GM19240 (cell line): ENCODE data around the gene HNRNPH2.

Source experiments
- DNase-seq: peaks from one replicate; pipeline ENCODE4 v3.0.0; 2011; ENCODE audit warnings: low spot score; ENCODE audit not compliant: insufficient read length

Gene HNRNPH2, protein sequence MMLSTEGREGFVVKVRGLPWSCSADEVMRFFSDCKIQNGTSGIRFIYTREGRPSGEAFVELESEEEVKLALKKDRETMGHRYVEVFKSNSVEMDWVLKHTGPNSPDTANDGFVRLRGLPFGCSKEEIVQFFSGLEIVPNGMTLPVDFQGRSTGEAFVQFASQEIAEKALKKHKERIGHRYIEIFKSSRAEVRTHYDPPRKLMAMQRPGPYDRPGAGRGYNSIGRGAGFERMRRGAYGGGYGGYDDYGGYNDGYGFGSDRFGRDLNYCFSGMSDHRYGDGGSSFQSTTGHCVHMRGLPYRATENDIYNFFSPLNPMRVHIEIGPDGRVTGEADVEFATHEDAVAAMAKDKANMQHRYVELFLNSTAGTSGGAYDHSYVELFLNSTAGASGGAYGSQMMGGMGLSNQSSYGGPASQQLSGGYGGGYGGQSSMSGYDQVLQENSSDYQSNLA

GRCh38 chrX:101407748-101408531 lies at the start of gene HNRNPH2, which contains the start of gene GLA:
HNRNPH2 (plus strand) TSS chrX:101408222; CDS start chrX:101411989, 3,767 bp downstream.
GLA (minus strand) TSS chrX:101407925; CDS start chrX:101407903, 22 bp downstream.
- DNase-seq = no peak

- no peak for DNase-seq
Measured at GRCh38 chrX:101359966-101360365, 48.1 kb upstream of the HNRNPH2 start.

- DNase-seq = no peak
Measured at GRCh38 chrX:101360390-101360789, 47.6 kb upstream of the HNRNPH2 start.

DNA sequence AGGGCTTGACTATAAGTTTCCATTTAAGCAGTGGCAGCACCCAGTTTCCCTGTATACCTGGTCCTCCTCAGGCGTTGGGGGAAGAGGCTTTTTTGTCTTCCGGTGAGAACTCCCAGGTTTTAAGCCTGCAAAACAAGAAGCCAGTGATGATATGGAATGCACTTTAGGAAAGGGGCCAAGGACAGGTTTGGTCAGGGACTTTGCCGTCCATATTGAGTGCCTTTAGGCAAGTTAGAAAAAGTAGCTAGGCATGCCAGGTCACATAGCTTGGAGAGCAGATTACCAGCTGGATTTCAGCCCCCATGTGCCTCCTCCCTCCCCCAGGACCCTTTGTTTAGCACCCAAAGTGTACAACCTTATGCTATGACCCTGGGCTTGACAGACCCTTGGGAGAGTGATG lies 45.9 kb upstream of the HNRNPH2 start:
- DNase-seq = no peak

- DNase-seq = no peak
Measured at GRCh38 chrX:101362757-101363156, 45.3 kb upstream of the HNRNPH2 start.

DNA sequence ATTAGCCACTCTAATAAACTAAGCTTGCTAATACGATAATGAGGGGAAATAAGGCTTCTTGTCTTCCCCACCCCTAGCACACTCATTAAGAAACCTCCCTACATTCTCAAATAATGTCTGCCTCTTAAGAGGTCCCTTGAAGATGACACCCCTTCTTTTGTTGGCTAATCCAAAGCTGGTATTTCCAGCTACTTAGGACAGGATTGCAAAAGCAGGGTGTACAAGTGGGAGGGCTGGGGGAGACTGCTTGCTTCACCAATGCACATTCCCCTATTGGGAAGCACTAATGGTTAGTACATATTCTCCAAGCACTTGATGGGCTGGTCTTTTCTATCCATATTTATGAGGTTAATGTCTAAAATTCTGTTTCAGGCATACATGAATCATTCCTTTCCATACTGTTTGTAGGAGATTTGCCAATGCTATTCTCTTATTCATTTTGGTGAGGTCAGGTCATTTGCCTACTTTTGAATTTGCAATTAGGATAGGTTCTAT lies 42.7 kb upstream of the HNRNPH2 start:
- no peak for DNase-seq

- no peak for DNase-seq
Measured at GRCh38 chrX:101368800-101369199, 39.2 kb upstream of the HNRNPH2 start.

- no peak for DNase-seq
Measured at GRCh38 chrX:101369687-101370086, 38.3 kb upstream of the HNRNPH2 start.

DNA sequence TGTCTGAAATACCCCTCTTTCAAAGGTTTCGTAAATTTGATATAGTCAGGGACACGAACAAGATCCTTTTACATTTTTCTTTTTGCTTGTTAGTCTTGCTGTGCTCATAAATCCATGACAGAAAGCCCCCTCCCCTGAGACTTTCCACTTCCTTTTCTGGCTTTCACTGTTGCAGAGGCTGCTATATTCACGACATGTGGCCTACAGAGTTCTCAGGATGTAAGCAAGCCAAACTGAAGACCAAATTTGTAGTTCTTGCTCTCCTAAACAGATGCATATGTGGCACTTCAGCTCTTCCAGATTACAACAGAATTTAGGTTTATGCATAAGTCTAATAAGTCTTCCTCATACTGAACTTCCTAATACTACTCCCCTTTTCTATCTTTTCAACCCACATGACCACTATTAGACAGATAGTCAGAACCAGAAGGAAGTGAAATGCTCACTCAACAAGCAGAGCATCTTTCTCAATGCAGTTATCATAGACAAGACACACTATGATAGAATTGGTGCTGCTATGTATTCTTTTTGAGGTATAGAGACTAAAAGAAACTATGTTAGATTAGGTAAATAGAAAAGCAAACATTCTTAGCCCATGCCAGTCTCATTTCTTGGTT lies 37.0 kb upstream of the HNRNPH2 start:
- no peak for DNase-seq

GRCh38 chrX:101377547-101377946 lies 30.5 kb upstream of the HNRNPH2 start:
- DNase-seq = no peak

DNA sequence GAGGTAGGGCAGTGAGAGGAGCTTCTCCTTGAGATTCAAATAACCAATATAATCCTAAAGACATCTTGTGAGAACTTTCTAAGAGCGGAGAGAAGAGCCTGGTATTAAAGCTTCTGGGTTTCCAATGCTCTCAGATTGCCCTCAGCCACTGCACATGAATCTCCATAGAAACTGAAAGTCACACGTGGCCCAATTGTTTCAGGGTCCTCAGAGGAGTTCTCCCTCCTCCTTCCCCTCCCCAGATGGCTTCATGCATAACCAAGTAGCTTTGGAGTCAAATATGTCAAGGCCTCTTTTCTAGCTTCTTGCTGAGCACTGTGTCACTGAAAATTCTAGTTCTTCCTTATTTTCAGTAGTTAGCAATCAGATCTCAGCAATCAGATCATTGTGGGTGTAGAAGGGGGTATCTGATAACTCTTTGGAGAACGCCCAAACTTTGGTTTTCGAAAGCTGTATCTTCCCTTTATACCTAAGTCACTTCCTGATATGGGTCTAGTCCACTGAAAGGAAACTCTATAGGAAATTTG lies 24.3 kb upstream of the HNRNPH2 start:
- no peak for DNase-seq

DNA sequence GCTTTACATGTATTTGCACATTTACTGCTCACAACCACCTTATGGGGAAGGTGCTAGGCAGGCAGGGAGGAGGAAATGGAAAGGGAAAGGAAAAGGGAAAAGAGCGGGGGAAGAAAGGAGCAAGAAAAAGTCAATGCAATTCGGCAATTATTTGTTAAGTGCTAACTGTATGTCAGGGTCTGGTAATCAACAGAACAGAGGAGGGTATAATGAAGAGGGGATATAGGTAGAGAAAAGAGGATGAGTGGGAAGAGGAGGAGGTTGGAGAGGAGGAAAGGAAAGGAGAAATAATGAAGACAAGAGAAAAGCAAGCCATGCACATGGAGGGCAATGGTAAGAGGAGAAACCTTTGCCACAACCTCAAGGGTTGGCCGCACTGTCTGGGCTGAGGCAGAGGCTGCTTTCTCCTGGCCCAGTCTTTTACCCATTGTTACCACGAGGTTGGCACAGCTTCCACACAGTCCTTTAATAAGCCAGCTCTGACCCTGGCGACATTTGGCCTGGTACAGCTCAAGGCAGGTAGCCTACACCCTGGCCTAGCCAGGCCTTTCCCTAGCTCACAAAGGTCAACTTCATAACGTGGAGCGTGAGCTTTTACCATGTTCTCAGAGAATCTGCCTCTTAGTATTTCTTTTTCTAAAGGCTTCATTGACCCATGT lies 22.9 kb upstream of the HNRNPH2 start:
- DNase-seq = no peak

- DNase-seq = no peak
Measured at GRCh38 chrX:101385795-101386541, 22.1 kb upstream of the HNRNPH2 start, which contains the start of gene BTK. BTK (minus strand) TSS chrX:101386191; CDS start chrX:101375284, 10,907 bp downstream.

GRCh38 chrX:101386542-101386885 lies 21.5 kb upstream of the HNRNPH2 start:
- DNase-seq = no peak

DNA sequence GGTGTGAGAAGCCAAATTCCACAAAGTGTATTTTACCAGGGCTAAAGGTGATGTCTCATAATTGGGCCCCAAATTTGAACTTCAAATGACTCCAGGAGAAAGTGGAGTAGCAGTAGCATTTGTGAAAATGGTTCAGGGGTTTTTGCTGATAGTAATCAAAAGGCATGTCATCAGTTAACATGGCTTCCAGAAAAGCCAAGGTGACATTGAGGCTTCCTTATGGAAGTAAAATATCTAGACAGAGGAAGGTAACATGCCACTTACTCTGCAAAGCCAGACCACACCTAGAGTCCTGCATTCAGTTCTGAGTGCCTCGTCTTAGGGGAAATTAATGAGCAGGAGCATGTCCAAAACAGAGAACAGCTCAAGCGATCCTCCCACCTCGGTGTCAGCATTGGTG lies 19.4 kb upstream of the HNRNPH2 start:
- DNase-seq = no peak

DNA sequence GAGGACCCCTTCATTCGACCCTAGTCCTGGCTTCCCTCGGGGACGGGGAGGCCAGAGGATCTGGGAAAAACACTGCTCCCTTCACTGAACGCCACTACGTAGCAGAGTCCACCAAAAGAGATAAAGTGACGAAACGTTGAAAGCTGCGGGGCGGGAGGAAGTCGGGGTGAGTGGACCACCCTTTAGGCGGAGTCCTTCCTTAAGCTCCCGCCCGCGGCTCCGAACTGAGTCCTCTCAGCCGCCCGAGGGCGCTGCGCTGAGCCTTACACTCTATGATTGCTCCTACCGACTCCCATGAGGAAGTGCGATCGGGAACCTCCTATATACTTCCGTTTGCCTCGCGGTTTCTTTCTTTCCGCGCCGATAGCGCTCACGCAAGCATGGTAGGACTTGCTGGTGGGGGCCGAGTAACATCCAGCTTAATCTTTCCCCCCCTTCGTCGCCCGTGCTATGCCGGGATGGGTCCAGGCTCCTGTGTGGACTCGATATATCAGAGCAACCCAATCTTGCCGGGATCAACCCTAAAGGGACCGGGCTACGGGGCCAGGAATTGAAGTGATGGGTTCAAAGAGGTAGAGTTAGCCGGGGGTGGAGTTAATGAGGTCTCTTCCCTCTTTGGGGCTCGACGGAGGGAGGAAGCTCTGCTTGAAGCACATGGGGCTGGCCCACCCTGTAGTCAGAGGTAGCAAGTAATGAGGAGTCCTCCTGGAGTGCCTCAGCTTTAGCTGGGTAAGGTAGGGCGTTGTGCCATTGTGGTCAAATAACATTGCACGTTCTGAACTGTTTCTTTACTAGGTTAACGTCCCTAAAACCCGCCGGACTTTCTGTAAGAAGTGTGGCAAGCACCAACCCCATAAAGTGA lies 17.1 kb upstream of the HNRNPH2 start, which contains the start of gene RPL36A:
Gene RPL36A (plus strand): TSS at position 348 of the 862 bp plus-strand sequence. CDS start 33 bp downstream, at position 381.
- DNase-seq = no peak

GRCh38 chrX:101391831-101392230 lies 16.2 kb upstream of the HNRNPH2 start:
- no peak for DNase-seq

DNA sequence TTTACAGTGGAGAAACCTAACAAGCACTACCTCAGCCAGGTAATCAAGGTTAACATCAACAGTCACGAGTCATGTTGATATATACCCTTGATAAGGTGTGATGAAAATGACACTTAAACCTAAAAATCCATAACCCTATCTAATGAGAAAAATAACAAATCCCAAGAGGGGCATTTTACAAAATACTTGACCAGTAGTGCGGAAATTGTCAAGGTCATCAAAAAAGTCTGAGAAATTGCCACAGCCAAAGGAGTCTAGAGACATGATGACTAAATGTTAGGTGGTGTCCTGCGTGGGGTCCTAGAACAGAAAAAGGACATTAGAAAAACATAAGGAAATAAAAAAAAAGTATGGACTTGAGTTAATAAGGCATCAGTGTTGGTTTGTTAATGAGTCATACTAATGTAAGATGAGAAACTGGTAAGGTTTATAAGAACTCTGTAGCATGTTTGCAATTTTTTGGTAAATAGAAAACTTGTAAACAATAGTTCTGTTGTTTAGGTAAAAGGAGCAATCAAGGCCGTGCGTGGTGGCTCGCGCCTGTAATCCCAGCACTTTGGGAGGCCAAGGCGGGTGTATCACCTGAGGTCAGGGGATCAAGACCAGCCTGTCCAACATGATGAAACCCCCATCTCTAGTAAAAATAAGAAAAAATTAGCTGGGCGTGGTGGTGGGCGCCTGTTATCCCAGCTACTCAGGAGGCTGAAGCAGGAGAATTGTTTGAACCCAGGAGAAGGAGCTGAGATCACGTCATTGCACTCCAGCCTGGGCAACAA lies 14.3 kb upstream of the HNRNPH2 start:
- no peak for DNase-seq
